ENCODE data around the gene OR2H2.

Gene OR2H2

GRCh38 chr6:29584821-29585220, at the start of gene OR2H2:
Gene OR2H2 (plus strand): TSS chr6:29585121. CDS start chr6:29587945, 2,824 bp downstream.
- no peak for DNase-seq

GRCh38 chr6:29537714-29538403, 47.1 kb upstream of the OR2H2 start:
- DNase-seq: no peak

GRCh38 chr6:29547573-29547972, 37.3 kb upstream of the OR2H2 start:
- DNase-seq: no peak

GRCh38 chr6:29552512-29553051, 32.3 kb upstream of the OR2H2 start:
- peak; percentile 81 for DNase-seq

- DNase-seq: peak; percentile 9
Measured at GRCh38 chr6:29553268-29554057, 31.5 kb upstream of the OR2H2 start.

- no peak for DNase-seq
Measured at GRCh38 chr6:29554764-29555163, 30.2 kb upstream of the OR2H2 start.

GRCh38 chr6:29557320-29557719, 27.6 kb upstream of the OR2H2 start:
- DNase-seq: no peak

- DNase-seq: no peak
Measured at GRCh38 chr6:29558439-29559079, 26.4 kb upstream of the OR2H2 start.

GRCh38 chr6:29559524-29560287, 25.2 kb upstream of the OR2H2 start, which contains the start of gene UBD:
Gene UBD (minus strand): TSS chr6:29559732. CDS start chr6:29559701, 31 bp downstream.
- no peak for DNase-seq

- DNase-seq: no peak
Measured at GRCh38 chr6:29561091-29561490, 23.8 kb upstream of the OR2H2 start.

- no peak for DNase-seq
Measured at GRCh38 chr6:29561606-29562181, 23.2 kb upstream of the OR2H2 start.

- DNase-seq: no peak
Measured at GRCh38 chr6:29563435-29563965, 21.4 kb upstream of the OR2H2 start.

- no peak for DNase-seq
Measured at GRCh38 chr6:29564875-29565274, 20.0 kb upstream of the OR2H2 start.

GRCh38 chr6:29566856-29567255, 18.1 kb upstream of the OR2H2 start:
- DNase-seq: no peak

- no peak for DNase-seq
Measured at GRCh38 chr6:29567541-29567940, 17.4 kb upstream of the OR2H2 start.

- DNase-seq: no peak
Measured at GRCh38 chr6:29567991-29568390, 16.9 kb upstream of the OR2H2 start.

- DNase-seq: no peak
Measured at GRCh38 chr6:29576056-29576455, 8.9 kb upstream of the OR2H2 start.

GRCh38 chr6:29577544-29577943, 7.4 kb upstream of the OR2H2 start:
- DNase-seq: no peak

- DNase-seq: peak; percentile 67
Measured at GRCh38 chr6:29589423-29590048, 4.6 kb downstream of the OR2H2 start.

GRCh38 chr6:29590218-29590808, 5.4 kb downstream of the OR2H2 start:
- DNase-seq: no peak

- DNase-seq: no peak
Measured at GRCh38 chr6:29591677-29592076, 6.8 kb downstream of the OR2H2 start.

All from CD4-positive, alpha-beta T cell treated with Interleukin-10 for 1 hour (primary cell).